ENCODE measurements around the gene PLA2G2F. TPM values are rescaled to one million over a fixed set of nuclear protein-coding genes. Genes with fewer than 3 reads are reported as not detected.

PLA2G2F gene
- total and polyA plus RNA-seq, 10 of the 15 experiments (the other 5 are each of a cell fraction or from before 2014, with no cell fraction given): 0.03 TPM; not detected in 9

- CTCF ChIA-PET: interaction anchor here (0.9 to 5.3 kb wide), 15 partner anchors 10 to 1000 kb away, joined by 3 to 52 read pairs (median 6); no protein-coding TSS in a partner anchor
These were observed 56.3 kb downstream of the PLA2G2F start for GRCh38 chr1:20195462-20195780.

More at GRCh38 chr1:20195462-20195780, 56.3 kb downstream of the PLA2G2F start:
- Histone ChIP-seq H2AFZ (ENCODE audit: control insufficient read depth, low read depth, low read length) (no peak overlapping the region), H4K20me1 (ENCODE audit: control insufficient read depth, insufficient read depth) (no peaks in the 10 kb centered on the region), H3K4me3 (no peak overlapping the region), H3K4me2 (ENCODE audit: control insufficient read depth, insufficient read depth) (no peak overlapping the region), H3K9me3 (replicated peaks; ENCODE audit: control insufficient read depth, insufficient read depth, low read length) (no peaks in the 10 kb centered on the region), H3K79me2 (ENCODE audit: control insufficient read depth, insufficient read depth, low read length) (no peaks in the 10 kb centered on the region), H3K27ac (ENCODE audit: control insufficient read depth, insufficient read depth) (no peak overlapping the region), H3K36me3 (ENCODE audit: control insufficient read depth in 2 of 2, insufficient read depth in 2 of 2, low read length in 1 of 2) (no peaks in the 10 kb centered on the region), H3K9ac (ENCODE audit: control insufficient read depth, insufficient read depth, low read length) (no peak overlapping the region), H3K27me3 (replicated peaks in 1 of 2; ENCODE audit: control insufficient read depth in 2 of 2, insufficient read depth in 2 of 2, low read length in 1 of 2) (peaks cover 0 to 5% of the 10 kb centered on the region in 2 experiments; a peak in 2 of 4 replicates), H3K4me1 (ENCODE audit: control insufficient read depth, insufficient read depth, low read length) (no peaks in the 10 kb centered on the region)
- POLR2A ChIA-PET: no interaction called here
- RAD21 ChIA-PET (ENCODE audit: unreplicated experiment): interaction anchor here (1.0 to 2.1 kb wide), 4 partner anchors 44 to 279 kb away, joined by 4 to 10 read pairs (median 6); no protein-coding TSS in a partner anchor
- BruUV-seq (replicated peaks): no TSS peak
- FAIRE-seq: no peak
- no peak for DNase-seq (ENCODE audit: low read depth, low spot score)
- SMC1A ChIA-PET (ENCODE audit: uncharacterized antibody, unreplicated experiment): interaction anchor here (0.6 to 3.5 kb wide), 11 partner anchors 10 to 299 kb away, joined by 3 to 12 read pairs (median 5); no protein-coding TSS in a partner anchor
- in situ Hi-C loops (cut with MboI) (no loop called here), intact Hi-C loops (cut with micrococcal nuclease; ENCODE audit: unreplicated experiment) (loop anchor here (1.0 to 10.0 kb wide), 5 partner anchors 30 to 277 kb away; partner anchors contain the start of gene PLA2G2A)
- ATAC-seq: no peak
- TF ChIP-seq TCF3 (IDR thresholded peaks at IDR 0.05; ENCODE audit: borderline replicate concordance, insufficient read depth, low read depth, low read length): no peak
- no peak for TF ChIP-seq HSF1 (IDR thresholded peaks at IDR 0.05; ENCODE audit: low read depth, low read length)
- no peak for TF ChIP-seq RELB (IDR thresholded peaks at IDR 0.05; ENCODE audit: low read depth)
- 48% methylated on average over 4 of the region's 4 CpGs for WGBS (ENCODE audit: insufficient coverage, insufficient replicate concordance, low lambda C conversion rate, missing lambda C conversion rate)

Data from GM12878 (cell line).